HEK293T (cell line): ENCODE results near the gene DEFB110.

ENCODE experiments used
- ARNT ChIP-seq: fragments of 450-650 bp; IDR thresholded peaks from 2 replicates; pipeline ENCODE4 v1.6.1; 2017; ENCODE audit warnings: mild to moderate bottlenecking
- L3MBTL2 ChIP-seq: fragments of 450-650 bp; conservative IDR thresholded peaks from 2 replicates; pipeline ENCODE4 v1.6.1; 2016; ENCODE audit warnings: mild to moderate bottlenecking
- SP1 ChIP-seq: fragments of 450-650 bp; IDR thresholded peaks from 2 replicates; pipeline ENCODE4 v1.6.1; 2017
- ZNF384 ChIP-seq: fragments of 450-650 bp; IDR thresholded peaks from 2 replicates; pipeline ENCODE4 v1.6.1; 2016

DNA sequence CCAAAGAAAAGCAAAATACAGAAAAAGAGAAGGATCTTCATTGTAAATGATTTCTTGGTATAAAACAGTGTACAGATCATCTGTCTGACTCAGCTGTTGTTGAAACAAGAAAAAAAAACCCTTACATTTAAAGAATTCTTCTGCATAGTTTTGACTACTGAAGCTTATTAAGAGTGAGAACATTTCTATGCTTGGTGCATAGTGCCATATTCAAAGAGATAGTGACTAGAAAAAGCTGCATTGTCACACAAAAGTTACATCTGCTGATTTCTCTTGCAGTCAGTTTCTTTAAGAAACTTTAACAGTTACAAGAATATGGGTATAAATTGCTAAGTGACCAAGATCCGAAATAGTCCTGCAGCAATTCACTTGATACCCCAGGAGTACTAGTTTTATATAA, 28.0 kb upstream of the DEFB110 start, which contains the start of gene DEFB112:
- TF ChIP-seq SP1 (no peak), L3MBTL2 (no peak), ARNT (no peak), ZNF384 (no peak)
